GM10847 (cell line): Measurements from ENCODE around the gene COL23A1.

Source experiments
- POLR2A ChIP-seq: IDR thresholded peaks from 2 replicates; pipeline ENCODE4 v1.6.1; 2011; ENCODE audit not compliant: insufficient read length; ENCODE audit errors: extremely low read depth

Gene COL23A1

GRCh38 chr5:178246624-178247279 lies 343.4 kb downstream of the COL23A1 start:
- TF ChIP-seq POLR2A = no peak

GRCh38 chr5:178245389-178245788 lies 344.8 kb downstream of the COL23A1 start:
- no peak for TF ChIP-seq POLR2A

GRCh38 chr5:178244576-178244975 lies 345.6 kb downstream of the COL23A1 start:
- TF ChIP-seq POLR2A = no peak

GRCh38 chr5:178242416-178242815 lies 347.8 kb downstream of the COL23A1 start:
- TF ChIP-seq POLR2A = no peak

GRCh38 chr5:178241688-178242231 lies 348.4 kb downstream of the COL23A1 start:
- TF ChIP-seq POLR2A = no peak

GRCh38 chr5:178241231-178241663 lies 348.9 kb downstream of the COL23A1 start:
- TF ChIP-seq POLR2A = no peak

GRCh38 chr5:178240766-178241165 lies 349.4 kb downstream of the COL23A1 start:
- TF ChIP-seq POLR2A = no peak

DNA sequence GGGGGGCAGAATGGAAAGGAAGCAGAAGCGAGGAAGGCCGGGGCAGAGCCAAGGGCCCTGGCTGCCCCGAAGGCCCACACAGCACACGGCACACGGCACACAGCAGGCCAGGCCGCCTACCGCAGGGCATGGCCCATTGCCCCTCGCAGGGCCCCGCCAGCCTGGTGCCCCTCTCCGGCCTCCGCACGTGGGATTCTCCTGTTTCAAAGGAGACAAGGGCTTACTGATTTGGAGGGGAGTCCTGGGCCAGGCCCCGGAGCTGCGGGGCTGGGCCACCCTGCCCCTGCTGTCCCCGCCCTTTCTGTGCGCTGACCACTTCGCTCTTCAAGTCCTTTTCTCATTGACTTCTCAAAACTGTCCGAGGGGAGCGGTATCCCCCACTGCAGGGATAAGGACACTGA lies 349.9 kb downstream of the COL23A1 start:
- TF ChIP-seq POLR2A = no peak

DNA sequence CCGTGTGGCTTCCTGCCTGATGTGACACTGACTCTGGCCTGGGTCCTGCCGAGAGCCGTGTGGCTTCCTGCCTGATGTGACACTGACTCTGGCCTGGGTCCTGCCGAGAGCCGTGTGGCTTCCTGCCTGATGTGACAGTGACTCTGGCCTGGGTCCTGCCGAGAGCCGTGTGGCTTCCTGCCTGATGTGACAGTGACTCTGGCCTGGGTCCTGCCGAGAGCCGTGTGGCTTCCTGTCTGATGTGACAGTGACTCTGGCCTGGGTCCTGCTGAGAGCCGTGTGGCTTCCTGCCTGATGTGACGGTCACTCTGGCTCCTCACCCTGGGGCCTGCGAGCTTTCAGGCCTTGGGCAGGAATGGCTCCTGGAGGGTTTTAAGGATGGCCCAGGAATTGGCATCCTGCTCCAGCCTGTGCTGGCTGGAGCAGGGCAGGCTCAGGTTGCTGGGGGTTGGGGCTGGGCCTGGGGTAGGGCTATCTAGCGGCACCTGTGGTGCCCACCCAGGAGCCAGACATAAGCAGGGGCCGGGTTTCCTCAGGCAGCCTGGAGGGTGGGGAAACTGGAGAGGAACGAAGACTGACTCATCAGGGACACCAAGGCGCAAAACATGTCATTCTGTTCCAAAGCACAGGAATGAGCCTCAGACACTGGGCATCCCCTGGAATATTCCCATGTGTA lies 350.4 kb downstream of the COL23A1 start:
- peak; percentile 52 for TF ChIP-seq POLR2A

DNA sequence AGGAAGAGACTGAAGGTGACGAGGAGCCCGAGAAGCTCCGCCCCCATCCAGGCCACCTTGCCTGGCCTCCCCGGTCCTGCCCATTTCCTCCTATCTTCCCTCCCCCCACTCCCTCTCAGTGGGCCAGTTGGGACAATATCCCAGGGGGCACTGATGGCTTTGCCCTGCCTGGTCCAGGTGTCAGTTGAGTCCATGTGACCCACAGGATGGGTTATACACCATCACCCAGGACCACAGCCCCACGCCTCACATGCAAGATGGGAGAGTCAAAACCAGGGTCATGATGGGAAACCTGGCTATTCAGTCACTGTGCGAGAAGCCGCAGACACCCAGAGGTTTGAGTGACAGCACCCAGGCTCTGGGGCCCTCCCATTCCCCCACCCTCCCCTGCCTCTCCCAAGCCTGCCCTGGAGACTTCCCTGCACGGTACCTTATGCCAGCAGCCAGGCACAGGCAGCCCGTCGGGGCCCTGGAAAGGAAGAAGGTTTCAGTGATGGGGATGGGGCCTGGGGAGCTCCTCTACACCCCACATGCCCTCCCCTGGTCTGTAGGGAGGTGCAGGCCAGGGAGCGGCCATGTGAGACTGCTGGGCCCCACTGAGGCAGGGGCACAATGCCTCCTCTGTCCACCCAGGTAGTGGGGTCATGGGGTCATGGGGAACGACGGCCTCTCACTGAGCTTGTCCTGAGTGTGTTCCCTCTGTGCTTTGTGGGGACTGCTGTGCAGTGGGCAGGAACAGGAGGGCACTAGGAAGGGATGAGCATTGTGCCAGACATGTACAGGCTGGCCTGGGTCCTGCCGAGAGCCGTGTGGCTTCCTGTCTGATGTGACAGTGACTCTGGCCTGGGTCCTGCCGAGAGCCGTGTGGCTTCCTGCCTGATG lies 351.2 kb downstream of the COL23A1 start:
- TF ChIP-seq POLR2A = no peak

DNA sequence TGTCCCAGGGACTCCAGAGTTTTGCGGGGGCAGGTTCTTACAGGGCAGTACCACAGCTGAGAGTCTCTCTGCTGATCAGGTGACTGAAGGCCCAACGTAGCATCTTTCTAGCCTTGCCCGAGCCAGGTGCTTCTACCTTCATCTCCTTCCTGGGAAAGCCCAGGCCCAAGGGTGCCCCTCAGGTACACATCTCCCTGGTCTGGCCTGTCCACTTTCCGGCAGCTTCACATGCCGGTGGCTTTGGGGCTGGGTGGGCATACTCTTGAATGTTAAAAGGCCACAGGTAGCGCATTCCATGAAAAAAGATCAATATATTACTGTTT lies 351.9 kb downstream of the COL23A1 start:
- TF ChIP-seq POLR2A = no peak

DNA sequence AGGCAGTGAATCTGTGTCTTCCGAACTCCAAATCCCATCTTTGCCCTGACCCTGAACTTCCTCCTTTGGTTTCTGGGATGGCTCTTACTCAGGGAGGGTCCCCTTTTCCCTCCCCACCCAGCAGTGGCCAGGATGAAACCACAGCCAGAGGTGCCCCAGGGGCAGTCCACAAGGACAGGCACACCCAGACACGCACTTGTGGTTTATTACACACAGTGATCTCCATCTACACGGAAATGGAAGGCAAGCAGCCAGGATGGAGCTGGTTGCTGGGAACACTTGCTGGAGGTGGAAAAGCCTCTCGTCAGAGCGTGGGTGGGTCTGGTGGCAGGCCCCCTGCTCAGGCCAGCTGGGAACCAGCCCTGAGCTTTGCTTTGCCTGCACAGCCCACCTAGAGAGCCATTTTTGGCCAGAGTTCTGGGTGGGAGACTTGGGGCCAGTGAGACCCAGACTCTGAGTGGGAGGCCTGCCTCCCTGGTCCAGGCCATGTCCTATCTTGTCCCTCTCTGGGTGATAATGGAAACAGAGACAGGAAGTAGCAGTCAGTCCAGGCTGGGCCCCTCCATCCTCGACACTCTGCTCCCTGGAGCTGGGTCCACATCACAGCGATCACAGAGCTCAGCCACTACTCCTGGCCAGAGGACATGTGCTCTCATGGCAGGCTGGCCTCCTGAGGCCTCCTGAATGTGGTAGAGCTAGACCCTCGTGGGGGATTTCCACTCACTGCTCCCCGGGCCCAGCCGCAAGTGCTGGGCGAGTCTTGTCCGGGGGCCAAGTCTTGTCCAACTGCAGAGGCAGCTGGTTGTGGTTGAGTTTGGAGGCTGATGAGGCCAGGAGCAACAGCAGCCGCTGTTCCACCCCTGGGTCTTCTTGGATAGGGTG lies 352.5 kb downstream of the COL23A1 start:
- TF ChIP-seq POLR2A = no peak

DNA sequence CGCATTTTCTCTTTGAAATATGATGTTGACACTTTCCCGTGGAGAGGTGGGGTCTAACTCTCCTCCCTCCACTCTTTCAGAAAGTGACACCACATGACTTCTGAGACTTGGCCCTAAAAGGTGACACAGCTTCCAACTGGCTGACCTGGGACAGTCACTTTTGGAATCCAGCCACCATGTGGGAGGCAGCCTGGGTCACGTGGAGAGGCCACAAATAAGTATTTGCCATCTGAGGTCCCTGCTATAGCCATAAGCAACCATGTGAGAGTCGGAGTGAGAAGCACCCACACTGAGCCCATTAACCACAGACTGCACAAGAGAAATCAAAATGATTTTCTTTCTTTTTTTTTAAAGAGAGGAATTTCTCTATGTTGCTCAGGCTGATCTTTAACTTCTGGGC lies 353.5 kb downstream of the COL23A1 start:
- TF ChIP-seq POLR2A = no peak

DNA sequence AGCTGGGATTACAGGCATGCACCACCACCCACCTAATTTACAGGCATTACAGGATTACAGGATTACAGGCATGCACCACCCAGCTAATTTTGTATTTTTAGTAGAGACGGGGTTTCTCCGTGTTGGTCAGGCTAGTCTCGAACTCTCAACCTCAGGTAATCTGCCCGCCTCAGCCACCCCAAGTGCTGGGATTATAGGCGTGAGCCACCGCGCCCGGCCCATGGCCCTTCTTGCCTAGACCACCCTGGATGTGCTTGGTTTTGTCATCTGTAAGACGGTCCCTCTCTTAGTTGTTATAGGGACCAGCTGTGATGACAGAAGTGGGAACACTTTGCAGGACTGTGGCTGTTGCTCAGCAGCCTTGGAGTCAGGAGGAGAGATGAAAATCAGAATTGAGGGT lies 354.1 kb downstream of the COL23A1 start:
- TF ChIP-seq POLR2A = no peak

GRCh38 chr5:178235588-178235974 lies 354.6 kb downstream of the COL23A1 start:
- no peak for TF ChIP-seq POLR2A
